ENCODE results near the gene FAM237B.

Gene FAM237B

DNA sequence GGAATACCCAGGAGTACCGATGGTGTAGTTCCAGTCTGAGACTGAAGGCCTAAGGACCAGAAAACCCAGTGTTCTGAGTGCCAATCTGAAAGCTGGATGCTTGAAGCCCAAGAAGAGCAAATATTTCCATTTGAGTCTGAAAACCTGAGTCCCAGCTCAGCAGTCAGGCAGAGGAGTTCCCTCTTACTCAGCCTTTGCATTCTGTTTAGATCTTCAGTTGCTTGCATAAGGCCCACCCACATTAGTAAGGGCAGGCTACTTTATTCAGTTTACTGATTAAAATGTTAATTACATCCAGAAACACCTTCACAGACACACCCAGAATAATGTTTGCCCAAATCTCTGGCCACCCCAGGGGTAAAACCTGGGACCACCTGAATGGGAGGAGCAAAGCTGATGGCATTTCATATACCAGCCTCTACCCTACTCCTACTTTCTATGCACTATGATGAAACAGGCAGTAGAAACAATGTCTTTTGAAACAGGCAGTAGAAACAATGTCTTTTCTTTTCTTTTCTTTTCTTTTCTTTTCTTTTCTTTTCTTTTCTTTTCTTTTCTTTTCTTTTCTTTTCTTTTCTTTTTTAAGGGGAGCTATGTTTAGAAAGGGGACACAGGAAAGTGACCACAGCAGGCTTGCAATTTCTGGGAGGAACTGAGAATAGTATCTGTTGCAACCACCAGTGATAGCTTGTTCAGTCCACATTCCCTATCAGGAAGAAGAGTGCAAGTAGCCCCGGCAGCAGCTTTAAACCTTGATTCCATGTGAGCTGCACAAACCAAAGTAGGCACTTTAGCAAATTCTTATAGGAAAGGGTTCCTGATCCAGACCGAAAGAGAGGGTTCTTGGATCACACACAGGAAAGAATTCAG is 30.6 kb downstream of the FAM237B start:
- no peak for DNase-seq (ENCODE audit: low read depth, low spot score)

DNA sequence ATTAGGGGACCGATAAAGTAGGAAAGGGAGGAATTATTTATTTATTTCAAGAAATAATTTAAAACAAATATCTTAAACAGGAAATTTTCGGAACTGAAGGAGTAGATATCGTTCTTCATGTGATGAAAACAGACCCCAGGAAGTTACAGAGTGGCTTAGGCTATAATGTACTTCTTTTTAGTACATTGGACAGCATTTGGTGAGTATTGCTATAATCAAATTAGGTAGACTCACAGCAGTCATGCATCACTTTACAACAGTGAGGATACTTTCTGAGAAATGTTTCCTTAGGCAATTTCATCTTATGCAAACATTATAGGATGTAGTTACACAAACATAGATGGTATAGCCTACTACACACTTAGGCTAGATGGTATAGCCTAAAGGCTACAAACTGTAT is 33.0 kb downstream of the FAM237B start:
- no peak for DNase-seq (ENCODE audit: low read depth, low spot score)

DNA sequence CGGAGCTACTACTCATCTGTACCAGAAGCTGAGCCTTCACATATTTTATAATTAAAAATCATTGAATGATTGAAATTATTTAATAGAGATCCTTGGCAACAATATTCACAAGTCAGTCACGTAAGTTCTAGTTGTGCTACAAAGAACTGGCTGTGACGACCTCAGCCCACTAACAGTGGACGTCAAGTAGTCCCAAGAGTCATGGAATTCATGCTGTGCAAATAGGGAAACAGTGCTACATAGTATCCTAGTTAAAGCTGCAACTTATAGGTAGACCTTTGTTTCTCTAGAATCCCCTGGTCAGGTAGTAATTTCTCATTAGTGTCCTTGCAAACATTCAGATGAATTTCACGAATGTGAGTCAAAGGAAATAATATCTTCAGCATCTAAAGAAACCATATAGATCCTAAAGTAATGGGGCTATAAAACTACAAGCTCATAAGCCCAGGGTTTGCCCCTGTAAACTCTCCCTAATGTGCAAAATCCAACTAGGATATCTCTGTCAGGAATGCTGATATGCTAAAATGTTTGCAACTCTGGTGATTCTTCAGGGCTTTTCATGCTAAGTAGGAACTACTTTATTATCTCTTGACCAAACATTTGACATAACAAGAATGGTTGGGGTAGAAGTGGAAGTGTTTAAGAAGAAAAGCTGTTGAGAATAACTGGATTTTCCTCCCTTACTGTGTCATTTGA is 44.9 kb downstream of the FAM237B start:
- DNase-seq (ENCODE audit: low read depth, low spot score) = no peak

DNA sequence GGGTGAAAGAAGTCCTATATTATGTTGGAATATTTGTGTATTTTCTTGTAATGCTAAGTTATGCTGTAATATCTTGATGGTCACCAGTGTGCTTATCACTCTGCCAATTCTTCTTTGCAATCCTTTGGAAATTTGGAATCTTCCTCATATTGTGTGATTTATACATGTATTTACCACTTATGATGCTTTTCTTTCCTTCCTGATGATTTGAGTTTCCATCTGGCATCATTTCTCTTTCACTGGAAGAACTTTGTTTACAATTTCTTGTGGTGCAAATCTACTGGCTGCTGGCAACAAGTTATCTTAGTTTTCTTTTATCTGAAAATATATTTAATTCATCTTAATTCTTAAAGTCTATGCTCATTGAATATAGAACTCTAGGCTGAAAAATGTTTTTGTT is 46.9 kb downstream of the FAM237B start:
- DNase-seq (ENCODE audit: low read depth, low spot score) = no peak

DNA sequence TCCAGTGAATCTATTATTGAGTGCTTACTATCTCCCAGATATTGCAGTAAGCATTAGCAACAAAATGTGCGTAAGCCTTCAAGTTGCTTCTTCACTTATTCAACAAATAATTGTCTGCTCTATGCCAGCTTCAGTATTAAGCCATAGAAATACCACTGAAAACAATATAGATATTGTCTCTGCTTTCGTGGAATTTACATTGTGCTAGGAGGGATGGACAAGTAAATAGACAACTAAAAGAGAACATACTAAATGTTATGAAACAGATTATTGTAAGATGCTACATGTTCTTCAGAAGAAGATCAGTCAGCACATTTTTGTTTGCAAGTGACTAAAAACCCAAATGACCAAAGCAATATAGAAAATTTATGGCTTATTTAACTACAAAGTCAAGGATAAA is 48.9 kb downstream of the FAM237B start:
- DNase-seq (ENCODE audit: low read depth, low spot score) = no peak

DNA sequence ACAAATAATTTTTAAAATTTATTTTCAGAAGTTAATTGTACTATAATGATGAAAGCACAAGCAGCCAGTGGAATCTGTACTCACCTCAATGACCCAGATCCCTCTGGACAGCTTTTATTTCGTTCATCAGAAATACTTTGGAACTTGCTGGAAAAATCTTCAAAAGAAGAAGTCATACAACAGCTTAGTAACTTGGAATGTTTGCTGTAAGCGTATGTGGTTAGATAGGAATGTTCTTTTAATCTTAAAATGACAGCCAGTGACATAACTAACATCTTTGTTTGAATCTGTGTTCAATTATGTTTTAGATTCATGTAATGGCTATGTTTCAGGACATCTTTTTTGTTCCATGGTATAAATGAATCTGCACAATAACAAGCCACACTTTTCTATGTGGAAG is 49.4 kb downstream of the FAM237B start:
- DNase-seq (ENCODE audit: low read depth, low spot score) = peak; percentile 34

DNA sequence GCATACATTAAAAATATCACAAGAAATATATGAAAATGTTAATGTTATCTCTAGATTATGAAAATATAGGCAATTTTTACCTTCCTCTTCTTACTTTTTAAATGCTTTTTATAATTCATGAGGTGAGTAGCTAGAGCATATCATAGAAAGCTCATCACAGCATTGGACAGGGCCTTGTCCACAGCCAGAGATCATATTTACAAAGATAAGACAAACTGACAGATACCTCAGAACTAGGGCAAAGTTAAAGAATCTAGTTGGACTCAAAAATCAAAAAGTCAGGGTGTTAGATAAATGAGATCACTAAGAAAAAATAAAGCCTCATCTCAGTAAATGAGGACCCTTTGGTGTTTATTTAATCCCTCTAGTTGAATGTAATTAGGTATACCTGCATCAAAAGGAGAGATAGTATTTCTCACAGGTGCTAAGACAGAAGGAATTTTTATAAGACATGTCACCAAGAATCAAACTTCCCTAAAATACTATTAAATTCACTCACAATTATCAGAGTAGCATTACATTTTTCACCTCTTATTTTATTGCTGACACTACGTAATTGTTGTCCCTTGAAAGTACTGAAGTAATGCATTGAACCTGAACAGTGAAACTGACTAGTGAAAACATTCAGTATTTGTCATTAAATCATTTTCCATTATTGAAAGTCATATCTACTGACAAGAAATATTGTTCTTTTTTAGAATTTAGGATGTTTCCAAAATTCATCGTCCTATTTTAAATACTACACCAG is 50.5 kb downstream of the FAM237B start:
- DNase-seq (ENCODE audit: low read depth, low spot score) = no peak

DNA sequence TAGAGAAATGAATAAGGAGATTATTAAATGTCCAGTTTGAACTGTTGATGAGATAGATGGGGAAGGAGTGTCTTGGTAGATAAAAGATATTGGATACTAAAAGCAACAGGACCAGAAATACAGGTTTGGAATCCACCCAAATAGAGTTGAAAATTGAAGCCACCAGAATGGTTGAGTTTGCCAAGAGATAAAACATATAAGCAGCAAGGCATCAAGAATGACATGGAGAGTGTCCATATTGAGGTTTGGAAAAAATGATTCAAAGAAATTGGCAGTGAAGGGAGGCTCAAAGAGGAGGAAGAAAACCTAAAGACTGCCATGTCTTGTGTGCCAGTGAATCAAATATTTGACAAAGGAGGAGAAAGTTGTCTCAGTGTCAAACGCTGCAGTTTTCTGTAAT is 51.9 kb downstream of the FAM237B start:
- no peak for DNase-seq (ENCODE audit: low read depth, low spot score)

DNA sequence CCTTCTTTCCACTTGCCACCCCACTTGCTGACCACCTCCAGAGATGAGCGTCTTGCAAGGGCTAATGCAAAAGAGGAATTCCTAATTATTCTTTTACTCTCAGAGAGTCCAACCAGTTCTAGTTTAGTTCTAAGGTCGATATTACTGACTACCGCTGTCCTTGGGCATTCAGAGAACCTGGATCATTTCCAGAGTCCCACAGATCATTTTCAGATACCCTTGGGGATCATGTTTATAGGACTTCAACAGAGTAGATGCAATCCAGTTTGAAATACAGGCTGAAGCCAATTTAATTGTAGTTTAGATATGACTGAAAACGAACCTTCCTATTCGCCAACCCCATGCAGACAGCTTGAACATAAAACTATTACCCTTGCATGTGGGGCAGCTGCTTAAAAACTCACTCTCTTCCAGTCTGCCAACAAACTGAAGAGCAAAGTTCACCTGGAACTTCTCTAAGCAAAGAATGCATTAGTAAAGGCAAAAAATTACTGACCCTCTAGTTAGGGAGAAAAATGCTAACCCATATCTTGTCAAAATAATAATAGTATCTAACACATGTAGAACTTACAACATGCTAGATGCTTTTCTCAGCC is 53.7 kb downstream of the FAM237B start:
- no peak for DNase-seq (ENCODE audit: low read depth, low spot score)

DNA sequence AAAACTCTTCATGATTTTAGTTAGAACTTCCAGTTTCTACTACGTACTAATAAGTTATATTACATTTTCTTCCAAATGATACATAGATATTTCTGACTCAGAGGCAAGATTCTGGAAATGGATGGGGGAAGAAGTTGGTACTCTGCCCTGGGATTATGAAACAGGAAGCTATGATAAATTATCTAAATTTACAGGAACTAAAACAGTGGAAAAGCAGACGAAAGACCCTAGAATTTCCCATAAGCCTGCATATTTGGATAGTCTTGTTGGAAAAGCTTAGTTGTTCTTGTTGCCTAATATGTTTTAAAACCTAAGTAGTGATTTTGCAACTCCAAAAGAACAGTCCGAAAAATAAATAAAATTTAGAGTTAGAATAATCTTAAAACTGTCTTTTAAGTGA is 54.3 kb downstream of the FAM237B start:
- no peak for DNase-seq (ENCODE audit: low read depth, low spot score)
